ENCODE data around the gene ARL15.

Gene ARL15

DNA sequence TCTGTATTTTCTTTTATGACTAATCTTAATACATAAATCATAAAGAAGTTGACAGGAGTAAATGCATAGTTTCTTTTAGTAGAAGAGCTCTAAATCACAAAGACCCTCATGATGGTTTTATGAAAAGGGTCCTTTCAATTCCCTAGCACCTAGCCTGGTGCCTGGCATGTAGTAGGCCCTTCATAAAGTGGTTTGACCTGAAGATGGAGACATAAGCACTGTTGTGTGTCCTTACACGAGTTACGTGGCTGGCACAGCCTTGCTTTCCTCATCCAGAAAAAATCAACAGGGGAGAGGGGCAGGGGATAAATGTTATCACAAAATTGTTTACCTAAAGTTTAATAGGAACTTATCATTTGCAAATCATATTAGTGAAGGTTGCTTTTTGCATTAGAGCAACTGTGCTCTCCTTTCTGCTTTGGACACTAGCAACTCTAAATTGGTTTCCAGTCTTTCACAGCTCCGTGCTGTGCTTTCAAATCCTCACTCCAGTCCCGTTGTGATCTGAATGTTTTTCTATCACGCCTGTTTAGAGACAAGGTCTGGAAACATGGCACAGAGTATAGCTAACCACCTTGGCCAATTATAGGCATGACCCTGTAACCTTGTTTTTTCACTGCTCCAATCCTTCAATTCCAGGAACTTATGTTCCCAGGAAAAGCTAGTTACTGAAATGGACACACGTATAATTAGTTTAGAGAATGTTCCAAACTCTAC lies 55.7 kb downstream of the ARL15 start:
- no peak for DNase-seq (ENCODE audit: low read depth in 1 of 2, low spot score in 1 of 2)
- TF ChIP-seq SPI1 (IDR thresholded peaks at IDR 0.05; ENCODE audit: borderline replicate concordance, low read depth) (no peak), POLR2AphosphoS5 (IDR thresholded peaks at IDR 0.05; ENCODE audit: low read depth) (no peak), GABPA (IDR thresholded peaks at IDR 0.05; ENCODE audit: low read depth) (no peak)
- TF ChIP-seq, protein P1, sequence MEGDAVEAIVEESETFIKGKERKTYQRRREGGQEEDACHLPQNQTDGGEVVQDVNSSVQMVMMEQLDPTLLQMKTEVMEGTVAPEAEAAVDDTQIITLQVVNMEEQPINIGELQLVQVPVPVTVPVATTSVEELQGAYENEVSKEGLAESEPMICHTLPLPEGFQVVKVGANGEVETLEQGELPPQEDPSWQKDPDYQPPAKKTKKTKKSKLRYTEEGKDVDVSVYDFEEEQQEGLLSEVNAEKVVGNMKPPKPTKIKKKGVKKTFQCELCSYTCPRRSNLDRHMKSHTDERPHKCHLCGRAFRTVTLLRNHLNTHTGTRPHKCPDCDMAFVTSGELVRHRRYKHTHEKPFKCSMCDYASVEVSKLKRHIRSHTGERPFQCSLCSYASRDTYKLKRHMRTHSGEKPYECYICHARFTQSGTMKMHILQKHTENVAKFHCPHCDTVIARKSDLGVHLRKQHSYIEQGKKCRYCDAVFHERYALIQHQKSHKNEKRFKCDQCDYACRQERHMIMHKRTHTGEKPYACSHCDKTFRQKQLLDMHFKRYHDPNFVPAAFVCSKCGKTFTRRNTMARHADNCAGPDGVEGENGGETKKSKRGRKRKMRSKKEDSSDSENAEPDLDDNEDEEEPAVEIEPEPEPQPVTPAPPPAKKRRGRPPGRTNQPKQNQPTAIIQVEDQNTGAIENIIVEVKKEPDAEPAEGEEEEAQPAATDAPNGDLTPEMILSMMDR (IDR thresholded peaks at IDR 0.05; ENCODE audit: insufficient read depth, low read length): no peak
- TF ChIP-seq, protein P2, sequence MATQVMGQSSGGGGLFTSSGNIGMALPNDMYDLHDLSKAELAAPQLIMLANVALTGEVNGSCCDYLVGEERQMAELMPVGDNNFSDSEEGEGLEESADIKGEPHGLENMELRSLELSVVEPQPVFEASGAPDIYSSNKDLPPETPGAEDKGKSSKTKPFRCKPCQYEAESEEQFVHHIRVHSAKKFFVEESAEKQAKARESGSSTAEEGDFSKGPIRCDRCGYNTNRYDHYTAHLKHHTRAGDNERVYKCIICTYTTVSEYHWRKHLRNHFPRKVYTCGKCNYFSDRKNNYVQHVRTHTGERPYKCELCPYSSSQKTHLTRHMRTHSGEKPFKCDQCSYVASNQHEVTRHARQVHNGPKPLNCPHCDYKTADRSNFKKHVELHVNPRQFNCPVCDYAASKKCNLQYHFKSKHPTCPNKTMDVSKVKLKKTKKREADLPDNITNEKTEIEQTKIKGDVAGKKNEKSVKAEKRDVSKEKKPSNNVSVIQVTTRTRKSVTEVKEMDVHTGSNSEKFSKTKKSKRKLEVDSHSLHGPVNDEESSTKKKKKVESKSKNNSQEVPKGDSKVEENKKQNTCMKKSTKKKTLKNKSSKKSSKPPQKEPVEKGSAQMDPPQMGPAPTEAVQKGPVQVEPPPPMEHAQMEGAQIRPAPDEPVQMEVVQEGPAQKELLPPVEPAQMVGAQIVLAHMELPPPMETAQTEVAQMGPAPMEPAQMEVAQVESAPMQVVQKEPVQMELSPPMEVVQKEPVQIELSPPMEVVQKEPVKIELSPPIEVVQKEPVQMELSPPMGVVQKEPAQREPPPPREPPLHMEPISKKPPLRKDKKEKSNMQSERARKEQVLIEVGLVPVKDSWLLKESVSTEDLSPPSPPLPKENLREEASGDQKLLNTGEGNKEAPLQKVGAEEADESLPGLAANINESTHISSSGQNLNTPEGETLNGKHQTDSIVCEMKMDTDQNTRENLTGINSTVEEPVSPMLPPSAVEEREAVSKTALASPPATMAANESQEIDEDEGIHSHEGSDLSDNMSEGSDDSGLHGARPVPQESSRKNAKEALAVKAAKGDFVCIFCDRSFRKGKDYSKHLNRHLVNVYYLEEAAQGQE (IDR thresholded peaks at IDR 0.05; ENCODE audit: insufficient replicate concordance, low read depth): no peak
- Histone ChIP-seq H3K27ac (replicated peaks) (no peak overlapping the region), H3K27me3 (ENCODE audit: insufficient read depth, poor library complexity, severe bottlenecking) (no peaks in the 10 kb centered on the region), H3K4me3 (replicated peaks; ENCODE audit: insufficient read depth, low read length) (no peak overlapping the region)

DNA sequence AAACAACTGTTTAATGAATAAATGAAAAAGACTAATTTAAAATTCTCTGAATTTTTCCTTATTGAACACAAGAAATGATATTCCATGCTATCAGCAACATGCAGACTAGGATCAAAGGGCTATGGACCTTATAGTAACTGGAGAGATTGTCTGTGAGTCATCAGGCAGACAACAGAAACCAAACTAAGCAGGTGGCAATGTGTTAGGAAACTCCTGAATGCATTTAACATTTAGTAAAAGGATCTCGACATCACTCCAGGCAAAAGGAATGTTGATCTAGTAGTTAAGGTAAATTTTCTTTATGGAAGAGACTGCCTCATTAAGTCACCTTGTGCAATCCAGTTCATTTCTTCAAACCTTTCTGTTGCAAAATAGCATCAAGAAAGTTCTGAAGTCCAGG lies 58.4 kb downstream of the ARL15 start:
- Histone ChIP-seq H3K27me3 (ENCODE audit: insufficient read depth, poor library complexity, severe bottlenecking) (no peaks in the 10 kb centered on the region), H3K4me3 (replicated peaks; ENCODE audit: insufficient read depth, low read length) (no peak overlapping the region), H3K27ac (replicated peaks) (no peak overlapping the region)
- DNase-seq (ENCODE audit: low read depth in 1 of 2, low spot score in 1 of 2): no peak
- TF ChIP-seq, protein P1 (IDR thresholded peaks at IDR 0.05; ENCODE audit: insufficient read depth, low read length): no peak
- no peak for TF ChIP-seq POLR2AphosphoS5 (IDR thresholded peaks at IDR 0.05; ENCODE audit: low read depth)
- no peak for TF ChIP-seq SPI1 (IDR thresholded peaks at IDR 0.05; ENCODE audit: borderline replicate concordance, low read depth)
- TF ChIP-seq, protein P2 (IDR thresholded peaks at IDR 0.05; ENCODE audit: insufficient replicate concordance, low read depth): no peak
- no peak for TF ChIP-seq GABPA (IDR thresholded peaks at IDR 0.05; ENCODE audit: low read depth)

DNA sequence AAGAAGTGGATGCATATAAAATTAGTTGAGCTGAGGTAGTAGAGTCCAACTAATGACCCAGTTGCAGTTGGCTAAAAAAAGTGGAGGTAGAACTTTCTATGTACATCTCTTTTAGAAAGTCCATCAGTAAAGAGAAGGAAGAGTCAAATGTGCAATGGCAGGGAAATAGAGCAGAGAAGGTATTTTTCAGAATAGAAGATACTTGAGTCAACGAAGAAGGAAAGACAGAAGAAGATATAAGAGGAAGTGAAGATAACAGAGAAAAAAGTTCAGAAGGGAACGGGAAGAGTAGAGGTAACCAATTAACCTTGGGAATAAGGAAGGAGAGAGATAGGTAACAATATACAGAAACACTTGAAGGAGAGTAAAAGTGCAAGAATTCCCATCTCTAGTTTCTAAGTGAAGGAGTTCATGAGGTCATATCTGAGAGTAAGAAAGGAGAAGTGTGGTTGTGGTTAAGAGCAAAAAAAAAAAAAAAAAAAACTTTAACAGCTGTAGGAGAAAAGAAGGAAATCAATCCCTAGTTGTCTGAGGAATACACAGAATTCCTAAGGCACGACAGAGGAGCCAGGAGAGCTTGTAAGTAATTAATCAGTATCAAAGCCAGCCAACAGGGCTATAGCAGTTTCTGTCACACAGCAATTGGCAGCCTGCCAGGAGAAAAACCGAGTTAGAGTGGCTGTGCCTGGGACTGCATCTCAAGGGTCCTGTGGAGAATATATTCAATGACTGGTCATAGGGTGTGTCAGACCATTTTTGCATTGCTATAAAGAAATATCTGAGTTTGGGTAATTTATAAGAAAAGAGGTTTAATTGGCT lies 61.0 kb downstream of the ARL15 start:
- peak in 1 of 2 experiments; percentile 30 for DNase-seq (ENCODE audit: low read depth in 1 of 2, low spot score in 1 of 2)
- TF ChIP-seq SPI1 (IDR thresholded peaks at IDR 0.05; ENCODE audit: borderline replicate concordance, low read depth) (peak; percentile 87), GABPA (IDR thresholded peaks at IDR 0.05; ENCODE audit: low read depth) (no peak)
- no peaks in the 10 kb centered on the region for H3K27me3 ChIP-seq (ENCODE audit: insufficient read depth, poor library complexity, severe bottlenecking)
- no peak overlapping the region for H3K4me3 ChIP-seq (replicated peaks; ENCODE audit: insufficient read depth, low read length)
- no peak overlapping the region for H3K27ac ChIP-seq (replicated peaks)

DNA sequence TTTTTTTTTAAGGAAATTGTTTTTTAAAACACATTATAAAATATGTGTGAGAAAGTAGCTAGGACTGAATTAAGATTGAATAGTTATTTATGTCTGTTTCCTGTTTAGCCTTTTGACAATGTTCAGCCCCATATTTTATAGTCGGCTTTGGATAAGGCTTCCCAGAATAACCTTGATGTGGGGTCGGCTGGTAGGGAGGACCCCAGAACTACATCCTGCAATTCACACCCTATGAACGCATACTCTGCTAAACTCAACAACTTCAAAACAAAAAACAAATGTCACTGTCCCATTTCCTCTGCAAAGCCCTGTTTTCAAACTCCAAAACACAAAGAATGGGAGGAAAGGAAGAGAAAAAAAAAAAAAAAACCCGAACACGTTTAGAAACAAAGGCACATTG lies 63.1 kb downstream of the ARL15 start:
- no peaks in the 10 kb centered on the region for H3K27me3 ChIP-seq (ENCODE audit: insufficient read depth, poor library complexity, severe bottlenecking)
- no peak overlapping the region for H3K27ac ChIP-seq (replicated peaks)
- DNase-seq (ENCODE audit: low read depth in 1 of 2, low spot score in 1 of 2): no peak
- H3K4me3 ChIP-seq (replicated peaks; ENCODE audit: insufficient read depth, low read length): no peak overlapping the region
- TF ChIP-seq, protein P2 (IDR thresholded peaks at IDR 0.05; ENCODE audit: insufficient replicate concordance, low read depth): no peak
- TF ChIP-seq, protein P1 (IDR thresholded peaks at IDR 0.05; ENCODE audit: insufficient read depth, low read length): no peak
- no peak for TF ChIP-seq POLR2AphosphoS5 (IDR thresholded peaks at IDR 0.05; ENCODE audit: low read depth)
- TF ChIP-seq SPI1 (IDR thresholded peaks at IDR 0.05; ENCODE audit: borderline replicate concordance, low read depth): no peak
- TF ChIP-seq GABPA (IDR thresholded peaks at IDR 0.05; ENCODE audit: low read depth): no peak
